Umbilical cord (tissue), 2 donors: ENCODE measurements around the gene LRRC8B. TPM values are rescaled to one million over a fixed set of nuclear protein-coding genes. Genes with fewer than 3 reads are reported as not detected.
"Not testable (repeated sequence)": the region's sequence is repeated elsewhere in the genome, so short reads cannot be mapped to it uniquely, and the experiment has no call there.

Source experiments
- DNase-seq: peaks from one replicate; pipeline ENCODE4 v3.0.0-alpha.2; 2015; ENCODE audit warnings: low spot score
- total RNA-seq: library from RNA; depleted of rRNA; stranded (reverse); fragments of >200 nt; gene quantifications from one replicate; pipeline ENCODE4 v1.2.3, GENCODE V29; 2014; ENCODE audit warnings: low replicate concordance; ENCODE audit not compliant: insufficient read depth

Gene LRRC8B
- total RNA-seq = 6.7 TPM

DNA sequence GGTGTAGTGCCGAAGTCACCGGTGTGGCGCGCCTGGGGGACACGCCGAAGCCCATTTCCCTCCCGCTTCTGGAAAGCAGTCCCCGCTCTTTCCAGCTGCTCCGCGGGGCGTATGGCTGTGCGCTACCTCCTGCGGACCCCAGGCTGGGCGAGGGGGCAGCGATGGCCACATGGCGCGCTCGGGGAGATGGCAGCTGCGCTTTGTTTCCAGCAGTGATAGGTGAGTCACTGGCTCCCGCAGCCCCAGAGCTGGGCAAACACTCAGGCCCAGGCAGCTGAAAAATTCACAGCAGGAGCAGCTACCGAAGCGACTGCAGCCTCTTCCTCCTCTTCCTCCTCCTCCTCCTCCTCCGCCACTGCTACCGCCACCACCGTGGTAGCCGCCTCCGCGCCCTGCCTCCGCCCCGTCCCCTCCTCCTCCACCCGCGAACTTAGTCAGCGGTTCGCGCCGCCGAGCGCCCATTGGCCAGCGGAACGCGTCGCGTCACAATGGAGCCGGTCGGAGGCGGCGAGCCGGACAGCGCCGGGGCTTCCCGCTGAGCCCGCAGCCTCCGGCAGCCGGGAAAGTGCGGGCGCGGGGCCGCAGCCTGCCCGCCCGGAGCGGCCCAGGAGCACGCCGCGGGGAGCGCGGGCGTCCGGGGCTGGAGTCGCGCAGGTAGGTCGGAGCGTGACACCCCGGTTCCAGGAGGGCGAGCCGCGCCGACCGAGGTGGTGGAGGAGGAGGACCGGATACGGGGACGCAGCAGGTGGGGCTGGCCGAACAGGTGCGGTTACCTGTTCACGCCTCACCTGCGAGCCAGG lies at the start of gene LRRC8B:
TSS of gene LRRC8B (plus strand) at position 461 of the 800 bp plus-strand sequence. CDS start 57,822 bp downstream, outside the sequence.
- DNase-seq = peak; percentile 88

DNA sequence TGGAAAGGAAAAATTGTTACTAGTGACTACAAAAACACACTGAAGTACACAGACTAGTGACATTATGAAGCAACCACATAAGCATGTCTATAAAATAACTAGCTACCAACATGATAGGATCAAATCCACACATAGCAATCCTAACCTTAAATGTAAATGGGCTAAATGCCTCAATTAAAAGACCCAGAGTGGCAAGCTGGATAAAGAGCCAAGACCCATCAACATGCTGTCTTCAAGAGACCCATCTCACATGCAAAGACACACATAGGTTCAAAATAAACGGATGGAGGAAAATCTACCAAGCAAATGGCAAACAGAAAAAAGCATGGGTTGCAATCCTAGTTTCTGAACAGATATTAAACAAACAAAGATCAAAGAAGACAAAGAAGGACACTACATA lies 49.4 kb upstream of the LRRC8B start:
- DNase-seq = no peak

DNA sequence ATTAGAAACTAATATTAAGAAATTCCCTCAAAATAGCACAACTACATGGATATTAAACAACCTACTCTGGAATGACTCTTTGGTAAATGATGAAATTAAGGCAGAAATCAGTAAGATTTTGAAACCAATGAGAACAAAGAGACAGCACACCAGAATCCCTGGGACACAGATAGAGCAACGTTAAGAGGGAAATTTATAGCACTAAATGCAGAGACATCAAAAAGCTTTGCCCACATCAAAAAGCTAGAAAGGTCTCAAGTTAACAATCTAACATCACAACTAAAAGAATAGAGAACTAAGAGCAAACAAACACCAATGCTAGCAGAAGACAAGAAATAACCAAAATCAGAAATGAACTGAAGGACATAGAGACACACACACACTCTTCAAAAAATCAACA lies 48.6 kb upstream of the LRRC8B start:
- DNase-seq = no peak

DNA sequence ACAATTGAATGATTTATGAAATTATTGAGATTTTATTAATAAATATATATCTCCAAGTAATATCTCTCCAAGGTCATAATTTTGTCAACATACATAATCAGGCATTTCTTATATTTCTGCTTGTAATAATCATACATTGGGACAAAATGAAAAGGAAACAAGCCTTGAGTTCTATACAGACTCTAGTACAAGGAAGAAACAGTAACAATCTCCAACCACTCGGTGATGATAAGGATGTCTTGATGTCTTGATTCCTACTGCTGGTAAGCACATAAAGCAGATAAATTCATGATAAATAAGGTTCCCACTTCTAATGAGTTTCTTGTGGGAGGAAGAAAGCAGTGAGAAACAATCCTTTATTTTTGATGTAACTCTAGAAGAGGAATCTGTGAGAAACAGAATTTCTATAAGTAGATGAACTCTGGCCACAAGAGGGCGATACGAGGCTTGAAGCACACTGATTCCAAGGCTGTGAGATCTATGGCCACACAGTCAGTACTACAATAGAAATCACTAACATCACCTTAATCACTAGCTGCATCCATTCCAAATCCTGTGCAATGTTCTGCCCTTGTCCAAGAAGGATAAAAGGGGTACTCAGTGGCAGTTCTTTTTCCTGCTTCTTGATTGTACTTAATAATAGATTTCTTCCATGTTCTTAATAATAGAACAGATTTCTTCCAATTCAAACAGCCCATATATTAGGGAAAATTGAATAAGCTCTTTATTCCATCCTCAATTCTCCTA lies 41.4 kb upstream of the LRRC8B start:
- peak; percentile 78 for DNase-seq

DNA sequence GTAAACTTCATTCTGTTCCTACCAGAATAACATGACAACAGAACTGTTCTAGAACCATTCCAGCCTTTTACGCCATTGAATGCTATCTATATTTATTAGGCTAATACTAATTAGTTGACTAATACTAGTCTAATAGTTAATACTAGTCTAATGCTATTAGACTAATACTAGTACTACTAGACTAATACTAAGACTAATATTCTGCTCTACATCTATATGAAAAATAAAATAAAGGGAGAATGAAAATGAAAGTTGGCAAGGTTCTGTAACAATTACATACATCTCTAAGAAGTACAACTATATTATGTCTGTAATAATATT lies 40.9 kb upstream of the LRRC8B start:
- no peak for DNase-seq

DNA sequence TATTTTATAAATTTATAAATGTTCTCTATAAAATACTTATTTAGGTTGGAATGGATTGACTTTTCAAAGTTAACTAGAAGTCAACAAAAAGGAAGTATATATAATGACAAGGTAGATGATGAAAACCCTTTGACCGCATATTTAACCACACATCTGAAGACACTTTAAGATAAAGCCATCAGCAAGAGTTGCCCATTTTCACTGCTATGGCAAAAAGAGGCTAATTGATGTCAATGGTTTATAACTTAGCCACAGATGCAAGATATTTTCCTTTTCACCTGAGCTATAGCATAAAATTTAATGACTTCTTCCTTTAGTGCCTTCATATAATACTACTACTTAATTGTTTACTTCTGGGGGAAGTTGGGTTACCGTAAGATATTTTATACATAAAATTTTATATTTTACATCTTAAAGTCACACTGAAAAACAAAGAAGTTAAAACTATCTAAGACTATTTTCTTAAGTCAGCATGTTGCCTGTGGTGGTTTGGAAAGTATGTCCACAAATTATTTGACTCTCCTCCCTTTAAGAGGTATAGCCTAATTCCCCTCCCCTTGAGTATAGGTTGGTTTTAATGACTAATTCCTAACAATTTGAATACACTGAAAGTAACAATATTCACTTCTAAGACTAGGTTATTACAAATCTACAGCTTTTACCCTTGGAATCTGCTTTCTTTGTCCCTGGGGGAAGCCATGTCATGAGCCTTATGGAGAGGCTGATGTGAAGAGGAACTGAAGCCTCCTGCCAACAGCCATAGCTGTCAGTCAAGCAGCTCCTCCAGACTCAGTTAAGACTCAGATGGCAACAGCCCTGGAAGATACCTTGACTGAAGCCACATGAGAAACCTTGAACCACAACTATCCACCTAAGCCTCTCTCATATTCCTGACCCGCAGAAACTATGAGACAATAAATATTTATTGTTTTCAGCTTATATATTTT lies 40.3 kb upstream of the LRRC8B start:
- no peak for DNase-seq

DNA sequence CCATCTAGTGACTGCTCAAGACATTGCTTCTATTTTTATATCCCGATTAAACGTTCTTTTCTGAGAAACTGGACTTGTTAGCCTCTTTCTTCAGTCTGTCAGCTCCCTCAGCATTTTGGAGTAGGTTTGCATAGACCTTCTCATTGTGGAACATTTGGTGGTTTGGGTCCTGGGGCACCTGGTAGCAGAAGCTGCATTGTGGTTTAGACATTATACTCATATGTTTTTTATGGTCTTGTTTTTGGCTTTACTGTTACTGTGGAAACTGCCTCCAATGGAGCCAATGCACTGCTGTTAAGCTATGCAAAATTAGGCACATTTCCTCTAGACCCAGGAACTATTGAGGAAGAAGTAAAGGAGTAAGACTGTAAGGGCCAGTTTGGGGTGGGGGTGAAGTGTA lies 36.7 kb upstream of the LRRC8B start:
- DNase-seq = no peak

DNA sequence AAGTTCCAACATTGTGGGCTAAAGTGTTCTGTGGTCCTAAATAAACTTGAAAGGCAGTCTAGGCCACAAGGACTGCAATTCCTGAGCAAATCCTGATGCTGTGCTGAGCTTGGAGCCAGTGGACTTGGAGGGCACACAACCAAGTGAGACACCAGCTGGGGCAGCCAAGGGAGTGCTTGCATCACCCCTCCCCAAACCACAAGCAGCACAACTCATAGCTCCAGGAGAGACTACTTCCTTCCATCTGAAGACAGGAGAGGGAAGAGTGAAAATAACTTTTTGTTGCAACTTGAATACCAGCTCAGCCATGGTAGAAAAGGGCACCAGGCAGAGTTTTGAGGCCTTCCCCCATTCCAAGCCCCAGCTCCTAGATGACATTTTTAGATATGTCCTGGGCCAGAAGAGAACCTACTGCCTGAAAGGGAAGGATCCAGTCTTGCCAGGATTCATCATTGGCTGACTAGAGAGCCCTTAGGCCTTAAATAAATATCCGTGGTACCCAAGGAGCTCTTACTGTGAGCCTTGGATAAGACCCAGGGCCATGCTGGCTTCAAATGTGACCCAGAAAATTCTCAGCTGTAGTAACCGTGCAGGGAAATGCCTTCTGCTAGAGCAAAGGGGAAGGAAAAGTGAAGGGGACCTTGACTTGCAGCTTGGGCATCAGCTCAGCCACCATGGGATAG lies 35.4 kb upstream of the LRRC8B start:
- DNase-seq = no peak

DNA sequence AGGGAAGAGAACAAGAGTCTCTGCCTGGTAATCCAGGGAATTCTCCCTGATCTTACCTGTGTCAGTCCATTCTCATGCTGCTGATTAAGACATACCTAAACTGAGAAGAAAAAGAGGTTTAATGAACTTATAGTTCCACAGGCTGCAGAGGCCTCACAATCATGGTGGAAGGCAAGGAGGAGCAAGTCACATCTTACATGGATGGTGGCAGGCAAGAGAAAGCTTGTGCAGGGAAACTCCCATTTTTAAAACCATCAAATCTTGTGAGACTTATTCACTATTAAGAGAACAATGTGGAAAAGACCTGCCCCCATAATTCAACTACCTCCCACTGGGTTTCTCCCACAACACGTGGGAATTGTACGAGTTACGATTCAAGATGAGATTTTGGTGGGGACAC lies 34.2 kb upstream of the LRRC8B start:
- DNase-seq = no peak

DNA sequence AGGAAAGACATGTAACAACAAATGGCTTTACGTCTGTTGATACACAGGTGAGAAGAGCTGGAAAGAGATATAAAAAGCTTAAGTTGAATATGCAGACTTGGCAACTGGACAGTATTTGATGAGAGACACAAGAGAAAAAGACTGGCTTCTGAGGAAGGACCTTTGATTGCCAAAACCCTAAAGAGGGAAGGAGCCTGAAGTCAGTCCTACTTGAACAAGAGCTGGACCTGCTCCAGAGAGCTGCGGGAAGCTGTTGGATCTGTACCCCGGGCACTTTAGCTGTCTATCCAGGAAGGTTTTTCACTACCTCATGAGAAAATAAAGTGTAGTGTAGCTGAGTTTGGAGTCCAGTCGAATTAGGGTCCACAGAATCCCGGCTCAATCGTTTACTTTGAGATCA lies 25.3 kb upstream of the LRRC8B start:
- DNase-seq = no peak

DNA sequence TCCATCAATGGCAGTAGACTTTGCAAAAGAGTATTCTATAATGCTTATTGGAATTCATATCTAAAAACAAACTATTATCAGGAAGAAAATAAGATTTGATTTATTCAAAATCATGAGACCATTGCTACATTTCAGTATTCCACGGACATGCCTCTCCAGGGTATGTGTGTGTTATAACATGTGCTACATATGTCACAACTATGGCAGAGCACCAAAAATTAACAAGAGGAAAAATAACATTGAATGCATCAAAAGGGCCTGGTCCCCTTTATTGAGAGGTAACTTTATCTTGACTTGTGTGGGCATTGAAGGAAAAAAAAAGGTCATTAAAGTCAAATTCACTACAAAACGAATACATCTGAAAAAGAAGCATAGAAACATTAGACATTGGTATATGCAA lies 22.6 kb upstream of the LRRC8B start:
- no peak for DNase-seq

DNA sequence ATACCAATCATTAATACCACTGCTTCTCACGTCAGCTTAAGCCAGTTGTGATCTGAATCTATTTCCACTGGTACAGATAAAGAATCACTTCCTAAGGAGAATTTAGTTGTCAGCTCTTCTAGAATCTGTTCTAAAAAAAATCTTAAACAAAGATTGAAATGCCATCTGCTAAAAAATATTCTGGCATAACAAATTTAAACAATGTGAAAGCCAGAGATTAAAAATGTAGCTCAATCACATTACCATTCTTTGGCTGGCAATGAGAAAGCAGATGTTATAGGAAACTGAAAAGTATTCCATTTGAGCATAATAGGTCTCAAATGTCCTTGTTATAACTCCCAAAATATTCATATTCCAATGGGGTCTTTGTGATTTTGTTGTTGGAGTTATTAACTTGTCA lies 21.7 kb upstream of the LRRC8B start:
- no peak for DNase-seq

DNA sequence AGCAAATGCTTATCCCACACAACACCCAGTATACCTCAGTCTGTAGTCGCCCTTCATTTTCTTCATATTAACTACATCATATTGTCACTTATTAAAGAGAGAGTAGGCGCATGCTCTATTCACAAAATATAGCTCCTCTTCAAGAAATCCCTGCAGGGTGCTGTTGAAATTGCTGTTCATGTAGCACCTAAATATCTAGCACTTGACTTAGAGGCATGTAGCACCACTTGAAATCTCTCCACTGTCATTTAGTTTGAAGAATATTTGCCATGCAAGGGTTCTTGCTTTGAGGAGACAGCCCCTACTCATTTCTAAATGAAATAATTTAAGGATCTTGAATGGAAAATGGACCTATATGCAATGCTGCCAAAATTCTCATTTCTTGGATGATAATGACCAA lies 20.9 kb upstream of the LRRC8B start:
- no peak for DNase-seq

DNA sequence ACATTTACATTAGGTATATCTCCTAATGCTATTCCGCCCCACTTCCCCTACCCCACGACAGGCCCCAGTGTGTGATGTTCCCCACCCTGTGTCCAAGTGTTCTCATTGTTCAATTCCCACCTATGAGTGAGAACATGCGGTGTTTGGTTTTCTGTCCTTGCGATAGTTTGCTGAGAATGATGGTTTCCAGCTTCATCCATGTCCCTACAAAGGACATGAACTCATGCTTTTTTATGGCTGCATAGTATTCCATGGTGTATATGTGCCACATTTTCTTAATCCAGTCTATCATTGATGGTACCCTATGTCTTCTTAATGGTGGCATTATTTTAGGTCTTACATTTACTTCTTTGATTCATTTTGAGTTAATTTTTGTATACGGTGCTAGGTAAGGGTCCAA lies 14.6 kb upstream of the LRRC8B start:
- DNase-seq = not testable (repeated sequence)

DNA sequence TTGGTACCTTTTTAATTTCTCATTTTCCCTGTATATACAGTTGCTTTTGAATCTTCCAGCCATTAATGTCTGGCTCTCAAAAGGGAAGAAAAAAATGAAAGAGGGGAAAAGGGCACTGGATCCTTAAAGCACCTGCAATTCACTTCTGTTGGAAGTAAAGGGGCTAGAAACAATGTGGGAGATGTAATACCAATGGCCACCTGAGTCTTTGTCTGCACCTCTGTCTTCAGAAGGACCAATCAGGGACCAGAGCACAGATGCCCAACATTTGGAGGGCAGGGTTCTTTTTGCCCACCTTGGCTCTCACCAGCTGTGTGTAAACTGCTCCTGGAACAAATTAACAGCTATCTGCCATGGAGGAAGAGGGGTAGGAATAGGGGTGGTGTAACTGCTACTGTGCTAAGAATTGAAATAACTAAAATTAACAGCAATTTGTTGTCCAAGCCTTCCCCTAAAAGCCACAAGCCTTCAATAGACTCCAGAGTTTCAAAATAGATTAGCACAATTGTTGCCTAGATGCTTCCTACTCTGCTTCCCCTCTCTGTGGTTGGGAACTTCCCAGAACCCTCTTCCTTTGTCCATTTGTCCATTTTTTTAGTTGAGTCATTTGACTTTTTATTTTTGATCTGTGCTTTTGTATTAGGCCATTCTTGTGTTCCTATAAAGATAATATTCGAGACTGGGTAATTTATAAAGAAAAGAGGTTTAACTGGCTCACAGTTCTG lies 11.5 kb upstream of the LRRC8B start:
- no peak for DNase-seq

DNA sequence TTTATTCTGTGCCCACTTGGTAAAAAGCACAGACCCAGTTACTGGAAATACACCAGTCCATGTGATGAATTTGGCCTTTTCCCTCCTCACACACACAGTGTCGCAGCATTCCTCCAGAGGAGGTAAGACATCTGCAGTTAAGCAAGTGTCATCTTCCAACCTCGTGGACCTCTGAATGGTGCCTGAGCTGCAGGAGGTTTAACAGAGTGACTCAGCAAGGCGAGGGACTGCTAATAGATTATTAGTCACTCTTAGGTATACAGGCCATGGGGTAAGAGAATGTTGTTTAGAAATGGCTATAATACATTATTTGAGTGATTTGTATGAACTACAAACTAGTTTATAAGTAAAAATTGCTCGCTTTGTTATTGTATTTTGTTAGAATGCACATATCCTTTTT lies 8.6 kb upstream of the LRRC8B start:
- no peak for DNase-seq

DNA sequence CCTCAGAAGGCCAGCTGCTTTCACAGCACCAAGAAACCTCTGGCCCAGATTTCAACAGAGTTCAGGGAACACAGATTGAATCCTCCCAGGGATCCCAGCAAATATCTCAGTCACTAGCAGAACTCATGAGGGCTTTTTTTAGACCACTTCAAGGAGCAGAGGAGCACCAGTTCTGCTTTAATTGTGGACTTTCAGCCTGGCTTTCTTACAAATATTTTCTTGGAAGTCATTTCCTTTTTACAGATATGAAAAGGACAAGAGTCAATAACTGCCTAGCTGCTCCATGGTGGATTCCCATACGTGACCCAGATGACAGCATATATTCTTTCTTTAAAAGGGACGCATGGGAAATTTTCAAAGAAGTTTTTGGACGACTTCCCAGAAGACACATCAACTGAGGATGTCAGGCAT lies 6.4 kb upstream of the LRRC8B start:
- peak; percentile 35 for DNase-seq

DNA sequence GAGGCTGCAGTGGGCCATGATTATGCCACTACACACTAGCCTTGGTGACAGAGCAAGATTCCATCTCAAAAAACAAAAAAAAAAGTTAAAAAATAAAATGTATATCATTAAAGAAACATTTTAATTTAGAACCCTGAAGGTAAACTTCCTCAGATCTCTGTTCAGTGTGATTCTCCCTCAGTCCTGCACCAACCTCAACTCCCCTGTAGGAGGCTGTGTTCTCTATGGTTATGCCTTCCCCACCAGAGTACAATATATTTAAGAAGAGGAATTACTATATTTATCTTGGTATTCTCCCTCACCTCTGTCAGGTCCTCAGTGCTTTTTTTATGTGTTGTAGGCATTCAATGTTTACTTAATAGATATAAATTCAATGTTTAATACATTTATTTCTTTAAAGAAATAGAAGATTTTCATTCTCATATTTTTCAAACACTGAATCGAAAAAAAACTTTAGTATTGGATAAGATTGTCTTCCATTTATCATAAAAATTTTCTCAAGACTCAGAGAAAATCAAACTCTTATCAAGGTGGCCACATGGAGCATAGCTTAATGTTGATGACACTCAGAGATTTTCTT lies 4.8 kb upstream of the LRRC8B start:
- DNase-seq = no peak

DNA sequence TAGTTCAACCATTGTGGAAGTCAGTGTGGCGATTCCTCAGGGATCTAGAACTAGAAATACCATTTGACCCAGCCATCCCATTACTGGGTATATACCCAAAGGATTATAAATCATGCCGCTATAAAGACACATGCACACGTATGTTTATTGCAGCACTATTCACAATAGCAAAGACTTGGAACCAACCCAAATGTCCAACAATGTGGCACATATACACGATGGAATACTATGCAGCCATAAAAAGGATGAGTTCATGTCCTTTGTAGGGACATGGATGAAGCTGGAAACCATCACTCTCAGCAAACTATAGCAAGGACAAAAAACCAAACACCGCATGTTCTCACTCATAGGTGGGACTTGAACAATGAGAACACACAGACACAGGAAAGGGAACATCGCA lies 2.7 kb upstream of the LRRC8B start:
- DNase-seq = not testable (repeated sequence)

DNA sequence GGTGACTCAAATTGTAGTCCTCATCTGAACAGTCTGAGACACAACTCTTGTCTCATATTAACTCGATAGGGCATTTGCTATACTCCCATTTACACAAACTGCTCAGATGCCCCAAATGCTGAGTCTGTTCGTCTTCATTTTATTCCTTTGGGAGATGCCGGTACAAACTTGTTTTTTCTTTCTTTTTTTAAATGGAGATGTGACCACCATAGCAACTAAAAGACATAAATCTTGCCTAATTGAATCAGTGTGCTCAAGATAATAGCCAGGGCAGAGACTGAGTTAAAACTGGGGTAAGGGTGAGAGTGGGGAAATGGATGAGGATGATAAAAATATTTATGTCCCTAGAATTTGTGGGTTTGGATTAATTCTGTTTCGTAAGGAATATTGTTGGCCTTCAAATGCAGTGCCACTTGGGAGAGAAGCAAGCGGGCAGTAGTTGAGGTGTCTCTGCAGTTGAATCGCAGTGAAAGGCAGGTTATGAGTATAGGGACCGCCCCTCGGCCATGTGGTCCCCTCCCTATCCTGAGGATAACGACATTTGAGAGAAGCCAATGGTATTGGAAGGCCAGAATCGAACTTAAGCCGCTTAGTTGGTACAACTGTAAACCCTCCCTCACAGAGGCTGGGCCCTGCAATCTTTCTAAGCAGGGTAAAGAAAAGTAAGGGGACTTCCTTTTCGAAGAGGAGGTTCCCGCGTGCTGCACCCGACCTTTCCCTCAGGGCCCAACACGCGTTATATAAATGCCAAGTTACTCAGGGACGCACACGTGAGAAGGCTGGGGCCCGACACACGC lies 859 bp upstream of the LRRC8B start:
- no peak for DNase-seq
